Endodermal cell (in vitro differentiated cells): ENCODE measurements around the gene ARF6. TPM values are rescaled to one million over a fixed set of nuclear protein-coding genes. Genes with fewer than 3 reads are reported as not detected.

ENCODE experiments used
- DNase-seq: peaks from one replicate; pipeline ENCODE4 v3.0.0-alpha.2; 2017
- H3K27ac ChIP-seq: 2 replicates; pipeline ENCODE4 v1.5.1; 2013; ENCODE audit warnings: mild to moderate bottlenecking, low read depth, low read length, moderate library complexity
- H3K27me3 ChIP-seq: 2 replicates; pipeline ENCODE4 v1.6.1; 2013; ENCODE audit warnings: mild to moderate bottlenecking, low read length, moderate library complexity; ENCODE audit not compliant: insufficient read depth, control insufficient read depth, poor library complexity, severe bottlenecking
- H3K36me3 ChIP-seq: 2 replicates; pipeline ENCODE4 v1.7.0; 2013; ENCODE audit warnings: mild to moderate bottlenecking, low read length, moderate library complexity; ENCODE audit not compliant: control insufficient read depth, insufficient read depth
- H3K4me1 ChIP-seq: one replicate; pipeline ENCODE4 v1.7.0; 2013; ENCODE audit warnings: low read length; ENCODE audit not compliant: control insufficient read depth, insufficient read depth
- H3K4me3 ChIP-seq: 2 replicates; pipeline ENCODE4 v1.5.1; 2013; ENCODE audit warnings: mild to moderate bottlenecking, low read length, moderate library complexity
- H3K9ac ChIP-seq: 2 replicates; pipeline ENCODE4 v1.6.1; 2013; ENCODE audit warnings: mild to moderate bottlenecking, low read length, moderate library complexity; ENCODE audit not compliant: poor library complexity, severe bottlenecking; ENCODE audit errors: extremely low read depth
- H3K9me3 ChIP-seq: 2 replicates; pipeline ENCODE4 v1.6.1; 2013; ENCODE audit warnings: mild to moderate bottlenecking, low read length, moderate library complexity; ENCODE audit not compliant: control insufficient read depth
- H3K27ac Mint-ChIP-seq: 2 replicates; pipeline ENCODE4 v1.8.0; 2020; ENCODE audit warnings: mixed read lengths
- H3K27me3 Mint-ChIP-seq: 2 replicates; pipeline ENCODE4 v1.8.0; 2021; ENCODE audit warnings: mild to moderate bottlenecking, mixed read lengths; ENCODE audit not compliant: insufficient read depth
- H3K36me3 Mint-ChIP-seq: 2 replicates; pipeline ENCODE4 v1.8.0; 2020; ENCODE audit warnings: low read depth, mixed read lengths
- H3K4me1 Mint-ChIP-seq: 2 replicates; pipeline ENCODE4 v1.8.0; 2020; ENCODE audit warnings: mixed read lengths
- H3K4me3 Mint-ChIP-seq: 2 replicates; pipeline ENCODE4 v1.8.0; 2020; ENCODE audit warnings: mild to moderate bottlenecking, moderate library complexity, mixed read lengths
- H3K9me3 Mint-ChIP-seq: 2 replicates; pipeline ENCODE4 v1.8.0; 2020; ENCODE audit warnings: mild to moderate bottlenecking, mixed read lengths
- WGBS, 2 experiments: methylation state at CpG; one replicate each; pipeline versions ENCODE4 v1.1.5 to v1.1.7; 2013; ENCODE audit warnings: missing lambda C conversion rate in 2 of 2, mixed read lengths in 1 of 2; ENCODE audit not compliant: insufficient coverage in 1 of 2, insufficient read length in 1 of 2; 5-methylcytosine and 5-hydroxymethylcytosine counted together
- total RNA-seq, 2 donors: library from RNA; stranded (reverse); fragmentation: NEBNext Ultra II Directional in 1 of 2; extraction: Animal tissue kit (Norgen Biotek cat#: 25700) in 1 of 2; gene quantifications; 2 replicates in 1 of 2; 3 replicates in 1 of 2; pipeline ENCODE4 v1.2.1, GENCODE V29; 2021
- TF ChIP-seq, protein P1 (sequence below): fragments of 200-600 bp; sonication (generic); conservative IDR thresholded peaks from 2 replicates; pipeline ENCODE4 v1.5.0; 2021; ENCODE audit warnings: antibody characterized with exemption, mild to moderate bottlenecking

ARF6 gene
- total RNA-seq, 2 donors from 2014 or later: 45.2 to 46.7 TPM

DNA sequence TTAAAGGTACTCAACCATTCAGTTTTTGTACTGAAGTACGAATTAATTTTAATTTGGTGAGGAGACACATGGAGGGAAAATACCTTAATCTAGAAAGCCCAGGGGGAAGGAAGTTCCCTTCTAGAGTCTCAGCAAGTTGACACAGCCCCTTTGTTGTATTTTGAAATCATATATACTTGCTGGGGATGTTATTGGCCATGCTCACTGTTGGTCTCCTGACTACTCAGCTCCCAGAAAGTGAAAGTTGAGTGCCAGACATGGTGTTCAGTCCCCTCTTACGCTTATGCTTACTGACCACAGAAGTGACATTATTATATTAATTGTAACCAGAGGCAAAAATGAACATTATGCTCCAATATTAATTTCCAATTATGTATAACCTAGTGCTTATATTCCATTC is 28.1 kb downstream of the ARF6 start:
- Mint-ChIP-seq H3K9me3 (no peaks in the 10 kb centered on the region), H3K27ac (no peak overlapping the region), H3K36me3 (no peaks in the 10 kb centered on the region), H3K4me1 (no peaks in the 10 kb centered on the region), H3K27me3 (no peaks in the 10 kb centered on the region), H3K4me3 (no peak overlapping the region)
- Histone ChIP-seq H3K27me3 (no peaks in the 10 kb centered on the region), H3K4me1 (no peaks in the 10 kb centered on the region), H3K9ac (no peak overlapping the region), H3K36me3 (no peaks in the 10 kb centered on the region), H3K4me3 (no peak overlapping the region), H3K27ac (no peak overlapping the region), H3K9me3 (no peaks in the 10 kb centered on the region)
- WGBS, 2 experiments: 94 to 100% methylated on average over 1 to 2 of the region's 2 CpGs
- TF ChIP-seq, protein P1, sequence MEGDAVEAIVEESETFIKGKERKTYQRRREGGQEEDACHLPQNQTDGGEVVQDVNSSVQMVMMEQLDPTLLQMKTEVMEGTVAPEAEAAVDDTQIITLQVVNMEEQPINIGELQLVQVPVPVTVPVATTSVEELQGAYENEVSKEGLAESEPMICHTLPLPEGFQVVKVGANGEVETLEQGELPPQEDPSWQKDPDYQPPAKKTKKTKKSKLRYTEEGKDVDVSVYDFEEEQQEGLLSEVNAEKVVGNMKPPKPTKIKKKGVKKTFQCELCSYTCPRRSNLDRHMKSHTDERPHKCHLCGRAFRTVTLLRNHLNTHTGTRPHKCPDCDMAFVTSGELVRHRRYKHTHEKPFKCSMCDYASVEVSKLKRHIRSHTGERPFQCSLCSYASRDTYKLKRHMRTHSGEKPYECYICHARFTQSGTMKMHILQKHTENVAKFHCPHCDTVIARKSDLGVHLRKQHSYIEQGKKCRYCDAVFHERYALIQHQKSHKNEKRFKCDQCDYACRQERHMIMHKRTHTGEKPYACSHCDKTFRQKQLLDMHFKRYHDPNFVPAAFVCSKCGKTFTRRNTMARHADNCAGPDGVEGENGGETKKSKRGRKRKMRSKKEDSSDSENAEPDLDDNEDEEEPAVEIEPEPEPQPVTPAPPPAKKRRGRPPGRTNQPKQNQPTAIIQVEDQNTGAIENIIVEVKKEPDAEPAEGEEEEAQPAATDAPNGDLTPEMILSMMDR: no peak
- no peak for DNase-seq

DNA sequence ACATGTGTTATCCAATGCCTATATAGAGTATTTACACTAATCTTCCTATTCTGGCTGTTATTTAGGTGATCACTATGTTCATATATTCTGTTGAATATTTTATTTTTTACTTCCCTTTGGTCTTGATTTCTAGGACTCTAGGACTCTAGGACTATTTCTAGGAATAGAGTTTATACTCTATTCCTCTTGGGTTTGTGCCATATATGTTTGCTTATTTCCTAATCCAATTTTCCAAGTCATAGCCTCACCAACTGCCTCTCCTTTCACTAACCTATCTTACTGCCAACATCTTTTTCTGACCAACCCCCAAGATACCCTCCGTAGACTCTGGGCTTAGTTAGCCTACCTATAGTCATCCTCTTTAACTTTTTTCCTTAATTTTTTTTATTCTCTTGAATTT is 28.5 kb downstream of the ARF6 start:
- Mint-ChIP-seq H3K27ac (no peak overlapping the region), H3K36me3 (no peaks in the 10 kb centered on the region), H3K27me3 (no peaks in the 10 kb centered on the region), H3K4me3 (no peak overlapping the region), H3K9me3 (no peaks in the 10 kb centered on the region), H3K4me1 (no peaks in the 10 kb centered on the region)
- H3K4me3 ChIP-seq: no peak overlapping the region
- TF ChIP-seq, protein P1: no peak
- no peak for DNase-seq
- H3K36me3 ChIP-seq: no peaks in the 10 kb centered on the region
- H3K9me3 ChIP-seq: no peaks in the 10 kb centered on the region
- no peak overlapping the region for H3K27ac ChIP-seq
- no peak overlapping the region for H3K9ac ChIP-seq
- no peaks in the 10 kb centered on the region for H3K4me1 ChIP-seq
- WGBS, 2 experiments: 95% methylated on average over 1 of the region's 1 CpG; no CpG with 5 or more reads in 1 of the 2 experiments
- H3K27me3 ChIP-seq: no peaks in the 10 kb centered on the region

DNA sequence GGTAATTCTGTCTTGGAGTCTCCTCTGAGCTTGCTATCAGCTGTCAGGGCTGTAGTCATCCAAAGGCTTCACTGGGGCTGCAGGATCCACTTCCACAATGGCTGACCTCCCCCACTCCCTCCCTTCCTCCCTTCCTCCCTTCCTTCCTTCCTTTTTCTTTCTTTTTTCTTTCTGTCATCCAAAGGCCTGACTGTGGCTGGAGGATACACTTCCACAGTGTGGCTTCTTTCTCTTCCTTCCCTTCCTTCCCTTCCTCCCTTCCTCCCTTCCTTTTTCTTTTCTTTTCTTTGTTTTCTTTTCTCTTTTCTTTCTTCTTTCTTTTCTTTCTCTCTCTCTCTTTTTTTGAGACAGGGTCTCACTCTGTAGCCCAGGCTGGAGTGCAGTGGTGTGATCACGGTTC is 30.6 kb downstream of the ARF6 start:
- no peaks in the 10 kb centered on the region for H3K4me1 Mint-ChIP-seq
- H3K9me3 ChIP-seq: no peaks in the 10 kb centered on the region
- H3K4me1 ChIP-seq: no peaks in the 10 kb centered on the region
- no peak for DNase-seq
- H3K27ac ChIP-seq: no peak overlapping the region
- no peaks in the 10 kb centered on the region for H3K36me3 Mint-ChIP-seq
- TF ChIP-seq, protein P1: no peak
- H3K27ac Mint-ChIP-seq: no peak overlapping the region
- WGBS, 2 experiments: 71% methylated on average over 1 of the region's 1 CpG; no CpG with 5 or more reads in 1 of the 2 experiments
- no peaks in the 10 kb centered on the region for H3K9me3 Mint-ChIP-seq
- H3K27me3 ChIP-seq: no peaks in the 10 kb centered on the region
- H3K9ac ChIP-seq: no peak overlapping the region
- H3K27me3 Mint-ChIP-seq: no peaks in the 10 kb centered on the region
- H3K36me3 ChIP-seq: no peaks in the 10 kb centered on the region
- no peak overlapping the region for H3K4me3 Mint-ChIP-seq
- no peak overlapping the region for H3K4me3 ChIP-seq
